ENCODE measurements around the gene EFCAB12. TPM values are rescaled to one million over a fixed set of nuclear protein-coding genes. Genes with fewer than 3 reads are reported as not detected.

EFCAB12 gene
- total RNA-seq, 1 donor from 2014 or later: 0.61 TPM

GRCh38 chr3:129441215-129441614 is 12.8 kb upstream of the EFCAB12 start:
- Mint-ChIP-seq H3K4me3 (ENCODE audit: unreplicated experiment) (peak overlapping the region; percentile 97), H3K27me3 (ENCODE audit: unreplicated experiment) (peaks cover 3% of the 10 kb centered on the region), H3K36me3 (ENCODE audit: unreplicated experiment) (no peaks in the 10 kb centered on the region), H3K9me3 (ENCODE audit: unreplicated experiment) (peaks cover 4% of the 10 kb centered on the region), H3K4me1 (ENCODE audit: low read depth, unreplicated experiment) (peaks cover 10% of the 10 kb centered on the region), H3K27ac (ENCODE audit: unreplicated experiment) (peak overlapping the region; percentile 40)
- no peak for TF ChIP-seq CTCF (IDR thresholded peaks at IDR 0.05; ENCODE audit: partially characterized antibody, unreplicated experiment)
- DNase-seq: no peak

- H3K4me3 Mint-ChIP-seq (ENCODE audit: unreplicated experiment): peak overlapping the region; percentile 97
- peaks cover 10% of the 10 kb centered on the region for H3K4me1 Mint-ChIP-seq (ENCODE audit: low read depth, unreplicated experiment)
- H3K27ac Mint-ChIP-seq (ENCODE audit: unreplicated experiment): peak overlapping the region; percentile 96
- TF ChIP-seq CTCF (IDR thresholded peaks at IDR 0.05; ENCODE audit: partially characterized antibody, unreplicated experiment): no peak
- no peaks in the 10 kb centered on the region for H3K36me3 Mint-ChIP-seq (ENCODE audit: unreplicated experiment)
- peaks cover 4% of the 10 kb centered on the region for H3K9me3 Mint-ChIP-seq (ENCODE audit: unreplicated experiment)
- peaks cover 3% of the 10 kb centered on the region for H3K27me3 Mint-ChIP-seq (ENCODE audit: unreplicated experiment)
- no peak for DNase-seq
These were observed 12.3 kb upstream of the EFCAB12 start for GRCh38 chr3:129440618-129441190.

- Mint-ChIP-seq H3K27ac (ENCODE audit: unreplicated experiment) (peak within 1 kb of the TSS; percentile 96), H3K4me3 (ENCODE audit: unreplicated experiment) (peak within 1 kb of the TSS; percentile 97), H3K27me3 (ENCODE audit: unreplicated experiment) (peaks cover 3% of the 10 kb centered on the region), H3K4me1 (ENCODE audit: low read depth, unreplicated experiment) (peaks cover 10% of the 10 kb centered on the region), H3K9me3 (ENCODE audit: unreplicated experiment) (peaks cover 4% of the 10 kb centered on the region), H3K36me3 (ENCODE audit: unreplicated experiment) (no peaks in the 10 kb centered on the region)
- no peak for TF ChIP-seq CTCF (IDR thresholded peaks at IDR 0.05; ENCODE audit: partially characterized antibody, unreplicated experiment)
- DNase-seq: peak; percentile 97
These were observed 11.6 kb upstream of the EFCAB12 start, which contains the start of the genes IFT122 and MBD4 for GRCh38 chr3:129439817-129440617. Gene IFT122, plus strand, starts transcription at chr3:129440224. Its CDS starts 107 bp downstream, at chr3:129440331. Gene MBD4, minus strand, starts transcription at chr3:129439948. Its CDS starts 115 bp downstream, at chr3:129439833.

GRCh38 chr3:129439226-129439816 is 10.9 kb upstream of the EFCAB12 start:
- H3K27me3 Mint-ChIP-seq (ENCODE audit: unreplicated experiment): peaks cover 3% of the 10 kb centered on the region
- no peak for DNase-seq
- peak overlapping the region; percentile 96 for H3K27ac Mint-ChIP-seq (ENCODE audit: unreplicated experiment)
- H3K4me3 Mint-ChIP-seq (ENCODE audit: unreplicated experiment): peak overlapping the region; percentile 97
- H3K36me3 Mint-ChIP-seq (ENCODE audit: unreplicated experiment): no peaks in the 10 kb centered on the region
- peaks cover 10% of the 10 kb centered on the region for H3K4me1 Mint-ChIP-seq (ENCODE audit: low read depth, unreplicated experiment)
- peaks cover 4% of the 10 kb centered on the region for H3K9me3 Mint-ChIP-seq (ENCODE audit: unreplicated experiment)
- TF ChIP-seq CTCF (IDR thresholded peaks at IDR 0.05; ENCODE audit: partially characterized antibody, unreplicated experiment): no peak

Data from glutamatergic neuron (in vitro differentiated cells).